8988T (cell line): Measurements from ENCODE around the gene GTPBP8.

Source experiments
- DNase-seq: peaks from one replicate; pipeline ENCODE4 v3.0.0; 2011

The GTPBP8 gene

DNA sequence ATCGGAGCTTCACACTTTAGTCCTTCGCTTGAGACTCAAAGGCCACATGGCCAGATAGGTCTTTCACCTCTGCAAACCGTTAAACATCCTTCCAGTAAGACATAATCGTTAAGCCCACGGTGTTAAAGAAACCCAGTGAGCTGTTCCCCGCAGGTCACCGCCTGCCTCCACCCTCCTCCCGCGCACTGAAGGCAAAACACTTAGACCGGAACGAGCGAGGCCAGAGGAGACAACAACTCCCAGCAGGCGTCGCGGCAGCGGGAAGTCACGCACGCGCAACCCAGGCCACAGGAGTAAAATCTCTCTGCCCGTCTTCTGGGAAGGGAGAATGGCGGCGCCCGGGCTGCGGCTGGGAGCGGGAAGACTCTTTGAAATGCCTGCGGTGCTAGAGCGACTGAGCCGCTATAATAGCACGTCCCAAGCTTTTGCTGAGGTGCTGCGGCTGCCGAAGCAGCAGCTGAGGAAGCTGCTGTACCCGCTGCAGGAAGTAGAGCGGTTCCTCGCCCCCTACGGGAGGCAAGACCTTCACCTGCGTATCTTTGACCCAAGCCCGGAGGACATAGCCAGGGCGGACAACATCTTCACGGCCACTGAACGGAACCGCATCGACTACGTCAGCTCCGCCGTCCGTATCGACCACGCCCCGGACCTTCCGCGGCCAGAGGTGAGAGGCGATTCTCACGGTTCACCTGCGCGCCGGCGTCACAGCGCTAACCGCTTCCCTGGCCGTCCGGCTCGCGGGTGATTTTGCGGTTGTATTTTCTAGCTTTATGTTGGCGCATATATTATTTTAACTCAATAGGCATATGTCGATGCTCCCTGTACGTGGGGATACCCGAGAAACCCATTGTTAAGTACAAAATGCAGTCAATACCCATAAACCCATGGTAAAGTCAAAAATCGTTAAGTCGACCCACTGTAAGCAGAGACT is at the start of gene GTPBP8:
GTPBP8 (plus strand) TSS at position 313 of the 931 bp plus-strand sequence; CDS start at position 329, 16 bp downstream.
- peak; percentile 51 for DNase-seq

DNA sequence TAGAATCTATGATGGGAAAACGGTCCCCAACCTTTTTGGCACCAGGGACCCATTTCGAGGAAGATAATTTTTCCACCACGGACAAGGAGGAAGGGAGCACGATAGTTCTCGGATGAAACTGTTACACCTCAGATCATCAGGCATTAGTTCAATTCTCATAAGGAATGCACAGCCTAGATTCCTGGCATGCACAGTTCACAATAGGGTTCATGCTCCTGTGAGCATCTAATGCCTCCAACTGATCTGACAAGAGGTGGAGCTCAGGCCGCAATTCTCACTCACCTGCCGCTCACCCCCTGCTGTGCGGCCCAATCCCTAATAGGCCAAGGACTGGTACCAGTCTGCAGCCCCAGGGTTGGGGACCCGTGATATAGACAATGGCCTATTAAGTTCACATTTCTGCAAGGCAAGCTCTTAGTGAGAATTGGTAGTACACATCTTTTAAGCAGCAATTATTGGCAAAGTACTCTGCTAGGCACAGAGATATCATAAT is 42.4 kb upstream of the GTPBP8 start:
- DNase-seq: no peak

DNA sequence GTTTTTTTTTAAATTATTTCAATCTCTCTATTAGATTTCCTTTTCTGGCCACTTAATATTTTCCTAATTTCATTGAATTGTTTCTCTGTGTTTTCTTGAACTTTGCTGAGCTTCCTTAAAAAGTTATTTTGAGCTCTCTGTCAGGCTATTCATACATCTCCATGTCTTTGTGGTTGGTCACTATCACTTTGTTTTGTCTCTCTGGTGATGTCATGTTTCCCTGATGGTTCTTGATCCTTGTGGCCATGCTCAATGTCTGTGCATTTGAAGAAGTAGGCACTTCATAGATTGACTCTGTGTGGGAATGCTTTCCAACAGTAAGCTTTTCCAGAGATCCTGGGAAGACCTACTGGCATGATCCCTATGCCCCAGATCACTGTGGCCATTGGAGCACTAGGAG is 34.4 kb upstream of the GTPBP8 start:
- no peak for DNase-seq

DNA sequence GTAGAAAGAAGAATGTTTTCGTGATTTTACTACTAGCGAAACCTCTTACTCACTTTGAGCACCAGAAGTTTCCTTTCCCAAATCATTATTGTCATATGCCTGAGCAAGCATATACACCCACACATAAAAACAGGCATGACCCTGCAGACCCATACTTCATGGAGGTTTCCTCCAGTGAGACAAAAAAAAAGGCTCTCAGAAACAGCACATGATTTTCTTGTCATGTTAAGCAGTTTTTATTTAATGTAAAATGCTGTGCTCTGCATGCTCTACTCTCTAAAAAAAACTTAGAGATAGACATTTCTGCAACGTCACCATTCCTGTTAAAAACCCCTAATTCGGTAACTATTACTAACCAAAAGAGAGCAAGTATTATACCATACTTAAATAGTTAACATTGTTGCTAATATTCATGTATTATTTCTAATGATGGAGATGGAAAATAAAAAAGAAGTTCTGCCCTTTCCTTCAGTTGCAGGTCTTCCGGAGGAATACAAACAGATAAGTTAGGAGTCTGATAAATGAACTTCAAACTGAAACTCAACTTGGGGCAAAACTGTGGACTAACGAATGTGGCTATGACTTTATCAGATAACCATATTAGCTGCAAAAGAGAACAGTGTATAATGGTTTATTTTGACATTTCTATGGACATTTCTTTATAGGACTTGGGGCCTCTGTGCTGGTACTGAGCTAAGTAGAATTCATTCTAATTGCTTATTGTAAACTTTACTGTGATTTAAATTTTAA is 31.8 kb upstream of the GTPBP8 start:
- no peak for DNase-seq

DNA sequence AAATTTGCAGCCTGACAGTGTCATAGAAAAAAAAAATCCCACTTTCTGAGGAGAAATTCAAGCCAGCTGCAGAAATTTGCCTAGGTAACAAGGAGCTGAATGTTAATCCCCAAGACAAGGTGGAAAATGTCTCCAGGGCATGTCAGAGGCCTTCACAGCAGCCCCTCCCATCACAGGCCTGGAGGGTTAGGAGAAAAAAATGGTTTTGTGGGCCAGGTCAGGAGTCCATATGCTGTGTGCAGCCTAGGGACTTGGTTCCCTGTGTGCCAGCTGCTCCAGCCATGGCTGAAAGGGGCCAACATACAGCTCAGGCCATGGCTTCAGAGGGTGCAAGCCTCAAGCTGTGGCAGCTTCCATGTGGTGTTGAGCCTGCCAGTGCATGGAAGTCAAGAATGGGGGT is 27.1 kb upstream of the GTPBP8 start:
- no peak for DNase-seq

- no peak for DNase-seq
These were observed 25.1 kb upstream of the GTPBP8 start for GRCh38 chr3:112965656-112966055.

GRCh38 chr3:112966633-112967032 is 24.2 kb upstream of the GTPBP8 start:
- no peak for DNase-seq

GRCh38 chr3:112967425-112967824 is 23.4 kb upstream of the GTPBP8 start:
- DNase-seq: no peak

- no peak for DNase-seq
These were observed 23.0 kb upstream of the GTPBP8 start for GRCh38 chr3:112967828-112968227.

DNA sequence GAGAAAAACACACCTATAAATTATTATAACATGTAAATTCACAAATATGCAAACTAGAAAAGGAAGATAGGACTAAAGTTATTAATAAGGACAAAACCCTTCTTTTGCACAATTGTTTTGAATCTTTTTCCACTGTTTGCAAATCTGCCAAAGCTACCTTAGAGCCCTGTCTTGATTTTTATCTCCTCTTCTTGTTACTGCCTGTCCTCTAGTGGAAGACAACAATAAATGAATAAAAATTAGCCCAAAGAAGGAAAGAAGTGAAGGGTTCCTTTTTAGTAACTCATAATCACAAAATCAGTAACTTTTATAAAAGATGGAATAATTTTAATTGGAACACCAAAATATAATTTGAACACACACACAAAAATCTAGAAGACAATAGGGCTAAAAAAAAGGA is 18.6 kb upstream of the GTPBP8 start:
- no peak for DNase-seq

DNA sequence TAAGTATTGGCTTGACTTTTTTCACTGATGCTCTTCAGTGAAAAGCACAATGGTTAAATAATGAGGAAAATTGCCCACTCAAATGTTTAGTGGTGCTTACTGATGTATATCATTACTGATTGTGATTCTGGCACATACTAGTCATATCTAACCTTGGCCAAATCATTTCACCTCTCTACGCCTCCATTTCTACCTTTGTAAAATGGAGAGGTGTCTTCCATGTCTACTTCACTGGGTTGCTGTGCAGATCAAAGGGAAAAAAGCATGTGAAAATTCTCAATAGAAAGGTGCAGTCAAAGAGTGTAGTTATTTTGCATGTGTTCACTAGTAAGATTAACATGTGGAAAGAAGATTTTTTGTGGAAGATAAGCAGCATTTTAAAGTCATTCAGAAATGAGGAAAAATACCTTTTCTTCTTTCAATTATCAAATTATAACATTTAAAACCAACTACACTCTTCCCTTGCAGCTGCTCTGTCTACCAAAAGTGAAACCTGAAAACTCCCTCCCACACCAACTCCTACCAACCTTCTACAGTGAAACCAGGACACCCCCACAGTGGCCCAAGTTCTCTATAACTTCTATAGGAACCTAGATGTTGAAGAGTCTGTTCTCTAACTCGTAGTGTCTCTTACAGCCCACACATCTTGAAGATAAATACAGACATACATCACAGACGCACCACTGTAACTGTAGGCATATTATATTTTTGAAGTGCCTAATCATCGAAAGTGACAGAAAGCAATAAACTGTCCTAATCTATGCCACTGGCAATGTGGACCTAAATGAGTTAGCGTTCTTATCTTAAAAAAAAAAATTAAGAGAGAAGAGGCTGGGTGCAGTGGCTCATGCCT is 17.2 kb upstream of the GTPBP8 start:
- DNase-seq: no peak

DNA sequence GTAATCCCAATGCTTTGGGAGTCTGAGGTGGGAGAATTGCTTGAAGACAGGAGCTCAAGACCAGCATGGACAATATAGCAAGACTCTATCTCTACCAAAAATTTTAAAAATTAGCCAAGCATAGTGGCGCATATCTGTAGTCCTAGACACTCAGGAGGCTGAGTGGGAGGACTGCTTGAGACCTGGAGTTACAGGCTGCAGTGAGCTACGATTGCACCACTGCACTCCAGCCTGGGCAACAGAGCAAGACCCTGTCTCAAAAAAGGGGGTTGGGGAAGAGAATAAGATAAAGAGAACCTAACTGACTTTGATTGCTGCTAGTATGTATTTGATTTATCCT is 16.6 kb upstream of the GTPBP8 start:
- DNase-seq: no peak

DNA sequence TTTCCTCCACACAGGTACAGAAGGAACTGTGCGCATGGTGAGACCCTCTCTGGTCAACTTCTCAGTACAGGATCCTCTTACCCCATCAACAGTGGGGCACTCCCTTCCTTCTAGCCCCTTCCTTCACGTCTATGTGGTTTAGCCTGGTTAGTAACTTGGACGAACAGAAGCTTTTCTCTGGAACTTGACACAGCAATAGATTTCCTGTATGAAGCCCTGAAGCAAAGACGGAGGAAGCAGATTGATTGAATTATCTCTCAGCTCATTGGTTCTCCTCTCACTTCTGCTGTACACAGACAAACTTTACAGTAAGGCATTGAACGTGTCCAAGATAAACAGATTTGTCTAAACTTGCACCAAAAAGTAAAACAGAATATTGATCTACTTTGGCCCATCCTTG is 15.9 kb upstream of the GTPBP8 start, which contains the start of gene CD200R1:
CD200R1 (minus strand) TSS at position 210 of the 400 bp plus-strand sequence. CDS start 246 bp downstream, outside the sequence.
- no peak for DNase-seq

GRCh38 chr3:112976001-112976400 is 14.8 kb upstream of the GTPBP8 start:
- no peak for DNase-seq

- no peak for DNase-seq
These were observed 13.8 kb upstream of the GTPBP8 start for GRCh38 chr3:112976953-112977352.

DNA sequence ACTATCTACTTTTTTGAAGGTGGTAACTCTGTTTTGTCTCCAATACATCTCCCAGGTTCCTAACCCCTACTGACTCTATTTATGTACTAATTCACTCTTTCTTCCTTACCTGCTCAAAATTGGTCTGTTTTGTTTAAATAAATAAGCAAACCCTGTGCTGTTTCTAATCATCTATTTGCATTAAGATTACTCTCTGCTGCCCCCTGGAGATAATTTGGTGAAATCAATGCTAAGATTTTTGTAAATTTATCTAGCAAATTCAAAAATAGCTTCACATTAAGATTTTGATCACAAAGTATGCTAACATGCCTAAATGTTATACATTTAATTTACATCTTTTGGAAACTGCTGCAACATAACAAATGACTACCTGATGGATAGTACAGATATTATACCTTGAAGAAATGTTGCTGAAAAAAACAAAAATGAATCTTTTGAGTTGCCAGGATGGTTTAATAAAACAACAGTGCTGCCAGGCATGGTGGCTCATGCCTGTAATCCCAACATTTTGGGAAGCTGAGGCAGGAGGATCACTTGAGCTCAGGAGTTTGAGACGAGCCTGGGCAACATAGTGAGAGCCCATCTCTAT is 11.4 kb upstream of the GTPBP8 start:
- no peak for DNase-seq

- DNase-seq: no peak
These were observed 10.7 kb upstream of the GTPBP8 start for GRCh38 chr3:112980080-112980479.

DNA sequence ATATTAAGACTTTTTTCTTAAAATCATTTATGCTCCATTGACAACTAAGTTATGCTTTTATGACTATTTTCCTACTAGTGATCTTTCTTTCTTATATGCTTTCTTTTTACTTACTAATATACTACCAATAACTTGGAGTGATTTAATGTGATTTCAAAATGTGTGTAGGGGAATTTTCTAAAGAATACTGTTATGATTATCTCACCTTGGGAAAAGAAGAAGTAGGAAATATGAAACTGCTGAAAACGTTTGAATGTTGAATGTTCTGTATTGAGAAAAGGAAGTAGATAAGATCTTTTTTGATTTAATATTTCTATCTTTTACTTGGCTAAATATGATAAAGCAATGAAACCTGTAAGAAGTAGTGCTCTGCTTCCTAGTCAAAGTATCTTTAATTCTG is 8.1 kb upstream of the GTPBP8 start:
- no peak for DNase-seq

GRCh38 chr3:112984485-112984884 is 6.3 kb upstream of the GTPBP8 start:
- no peak for DNase-seq

DNA sequence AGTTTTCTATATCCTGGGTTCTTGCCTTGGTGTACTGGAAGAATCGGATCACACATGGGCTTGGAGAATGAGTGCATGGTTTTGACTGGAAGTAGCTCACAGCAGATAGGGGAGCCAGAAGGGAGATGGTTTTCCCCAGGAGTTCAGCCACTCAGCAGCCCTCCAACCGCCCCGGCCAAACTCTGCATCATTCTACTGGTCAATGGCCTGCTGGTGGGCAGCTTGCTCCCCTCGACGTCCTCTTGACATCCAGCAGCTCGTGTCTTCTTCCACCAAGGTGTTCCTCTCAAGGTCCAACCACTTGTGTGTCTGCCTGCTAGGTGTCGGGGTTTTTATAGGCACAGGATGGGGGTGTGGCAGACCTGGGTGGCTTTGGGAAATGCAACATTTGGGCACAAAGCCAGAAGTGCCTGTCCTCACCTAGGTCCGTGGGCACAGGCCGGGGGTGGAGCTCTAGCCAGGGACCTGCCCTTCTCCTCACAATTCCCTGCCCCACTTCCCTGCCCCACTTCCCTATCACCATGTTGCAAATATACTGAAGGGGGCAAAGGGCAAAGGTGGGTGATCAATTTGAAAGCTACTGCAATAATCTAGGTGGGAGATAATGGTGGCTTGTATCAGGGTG is 3.0 kb upstream of the GTPBP8 start:
- no peak for DNase-seq

DNA sequence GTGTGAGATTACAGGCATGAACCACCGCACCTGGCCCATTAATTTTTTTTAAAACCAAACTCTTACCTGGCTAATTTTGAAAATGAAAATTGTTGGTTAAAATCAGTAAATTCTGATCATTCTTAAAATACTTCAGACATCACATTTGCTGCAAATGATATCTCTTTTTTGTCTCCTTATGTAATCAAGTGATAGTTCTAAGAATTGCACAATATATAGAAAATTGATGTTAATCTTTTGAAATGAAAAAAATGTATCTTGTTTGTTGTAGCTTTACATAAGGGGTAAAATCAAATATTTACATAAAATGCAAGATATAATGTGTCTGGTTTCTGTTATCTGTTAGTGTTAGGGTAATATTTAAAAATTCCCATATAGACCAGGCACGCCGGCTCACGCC is 5.0 kb downstream of the GTPBP8 start:
- no peak for DNase-seq

- DNase-seq: no peak
These were observed 9.9 kb downstream of the GTPBP8 start for GRCh38 chr3:113000691-113001090.
